DND-41 (cell line): ENCODE results near the gene FPR2.

Source experiments
- CTCF ChIP-seq: IDR thresholded peaks from 2 replicates; pipeline ENCODE4 v1.5.1; 2012; ENCODE audit warnings: borderline replicate concordance, low read length, moderate library complexity, mild to moderate bottlenecking; ENCODE audit not compliant: poor library complexity, severe bottlenecking; ENCODE audit errors: extremely low read depth
- EZH2 ChIP-seq: IDR thresholded peaks from 3 replicates; pipeline ENCODE4 v1.6.1; 2012; ENCODE audit warnings: borderline replicate concordance, low read depth, mild to moderate bottlenecking, moderate library complexity, low read length, inconsistent platforms; ENCODE audit not compliant: severe bottlenecking

- TF ChIP-seq CTCF (no peak), EZH2 (no peak)
Measured at GRCh38 chr19:51779703-51780102, 18.7 kb downstream of the FPR2 start.
